Colonic mucosa (tissue), 4 donors: ENCODE results near the gene PET117. TPM values are rescaled to one million over a fixed set of nuclear protein-coding genes. Genes with fewer than 3 reads are reported as not detected.
"Not testable (repeated sequence)": the region's sequence is repeated elsewhere in the genome, so short reads cannot be mapped to it uniquely, and the experiment has no call there.

Experiments
- DNase-seq: peaks from one replicate; pipeline ENCODE4 v3.0.0-alpha.2; 2020
- H3K27ac ChIP-seq: fragments of 200-600 bp; one replicate; pipeline ENCODE4 v1.8.0; 2021
- H3K27me3 ChIP-seq: fragments of 200-600 bp; one replicate; pipeline ENCODE4 v1.8.0; 2021
- H3K36me3 ChIP-seq: fragments of 200-600 bp; one replicate; pipeline ENCODE4 v1.8.0; 2021
- H3K4me1 ChIP-seq: fragments of 200-600 bp; one replicate; pipeline ENCODE4 v1.8.0; 2021; ENCODE audit warnings: mild to moderate bottlenecking
- H3K4me3 ChIP-seq: fragments of 200-600 bp; one replicate; pipeline ENCODE4 v1.8.0; 2021
- H3K9ac ChIP-seq, 2 donors: one replicate each; pipeline ENCODE4 v1.7.0; 2013; ENCODE audit warnings: control low read depth in 2 of 2, low read depth in 2 of 2, low read length in 2 of 2
- H3K9me3 ChIP-seq: fragments of 200-600 bp; one replicate; pipeline ENCODE4 v1.8.0; 2021
- CTCF ChIP-seq: fragments of 200-600 bp; IDR thresholded peaks from one replicate; pipeline ENCODE4 v1.8.0; 2022; ENCODE audit warnings: antibody characterized with exemption, mild to moderate bottlenecking
- intact Hi-C: fragments of 100-400 bp; cut with DNase I; formaldehyde crosslinking; loops from one replicate; pipeline ENCODE4 v1.14.1; 2022
- total RNA-seq, 2 donors: library from RNA; stranded (reverse); fragmentation: NEBNext Ultra II Directional in 1 of 2; extraction: Animal tissue kit (Norgen Biotek cat#: 25700) in 1 of 2; gene quantifications; one replicate each; pipeline ENCODE4 v1.2.1, GENCODE V29; 2021
- donor health status: healthy.
- donor health status: DM: no; HTN: no; CAD: no.
- donor health status: DM: no; HTN: no; CAD: no.

The PET117 gene
- total RNA-seq, 2 donors from 2014 or later, result 16.2 to 17.5 TPM

- Histone ChIP-seq H3K27me3 (no peaks in the 10 kb centered on the region), H3K27ac (no peak overlapping the region), H3K4me3 (no peak overlapping the region), H3K36me3 (no peaks in the 10 kb centered on the region), H3K4me1 (no peaks in the 10 kb centered on the region), H3K9me3 (no peaks in the 10 kb centered on the region), H3K9ac (no peak overlapping the region)
- TF ChIP-seq CTCF, result no peak
- intact Hi-C loops, result no loop called here
- no peak for DNase-seq
Observed at GRCh38 chr20:18176318-18176785, 38.7 kb downstream of the PET117 start.

GRCh38 chr20:18180366-18180765 lies 42.7 kb downstream of the PET117 start:
- H3K27me3 ChIP-seq, H3K4me1 ChIP-seq, H3K4me3 ChIP-seq, DNase-seq, H3K27ac ChIP-seq, H3K9ac ChIP-seq, H3K9me3 ChIP-seq, intact Hi-C loops, H3K36me3 ChIP-seq: not testable (repeated sequence)

- intact Hi-C loops, result no loop called here
- Histone ChIP-seq H3K27ac (no peak overlapping the region), H3K27me3 (no peaks in the 10 kb centered on the region), H3K9ac (no peak overlapping the region), H3K4me1 (no peaks in the 10 kb centered on the region), H3K36me3 (peaks cover 12% of the 10 kb centered on the region), H3K9me3 (no peaks in the 10 kb centered on the region), H3K4me3 (no peak overlapping the region)
- TF ChIP-seq CTCF, result no peak
- no peak for DNase-seq
Observed at GRCh38 chr20:18180815-18181214, 43.2 kb downstream of the PET117 start.

- no peak for TF ChIP-seq CTCF
- H3K27me3 ChIP-seq, result no peaks in the 10 kb centered on the region
- no peaks in the 10 kb centered on the region for H3K4me1 ChIP-seq
- intact Hi-C loops, result no loop called here
- peaks cover 14% of the 10 kb centered on the region for H3K36me3 ChIP-seq
- no peak for DNase-seq
- no peak overlapping the region for H3K9ac ChIP-seq
- H3K9me3 ChIP-seq, result no peaks in the 10 kb centered on the region
- H3K4me3 ChIP-seq, result no peak overlapping the region
- no peak overlapping the region for H3K27ac ChIP-seq
Observed at GRCh38 chr20:18187020-18187419, 49.4 kb downstream of the PET117 start.

- Histone ChIP-seq H3K4me3 (no peak overlapping the region), H3K9me3 (no peaks in the 10 kb centered on the region), H3K36me3 (peaks cover 14% of the 10 kb centered on the region), H3K4me1 (no peaks in the 10 kb centered on the region), H3K9ac (no peak overlapping the region), H3K27me3 (no peaks in the 10 kb centered on the region), H3K27ac (no peak overlapping the region)
- intact Hi-C loops, result no loop called here
- no peak for TF ChIP-seq CTCF
- DNase-seq, result no peak
Observed at GRCh38 chr20:18188434-18188833, 50.8 kb downstream of the PET117 start.

GRCh38 chr20:18190338-18191233 lies 52.9 kb downstream of the PET117 start:
- no peak overlapping the region for H3K4me3 ChIP-seq
- H3K9ac ChIP-seq, result no peak overlapping the region
- no peaks in the 10 kb centered on the region for H3K4me1 ChIP-seq
- peaks cover 4% of the 10 kb centered on the region for H3K36me3 ChIP-seq
- no peak for TF ChIP-seq CTCF
- DNase-seq, result no peak
- intact Hi-C loops, result no loop called here
- H3K27ac ChIP-seq, result no peak overlapping the region
- H3K27me3 ChIP-seq, result no peaks in the 10 kb centered on the region
- no peaks in the 10 kb centered on the region for H3K9me3 ChIP-seq
